Caco-2 (cell line): Measurements from ENCODE around the gene ZSWIM4. TPM values are rescaled to one million over a fixed set of nuclear protein-coding genes. Genes with fewer than 3 reads are reported as not detected.

Source experiments
- BruUV-seq: library from RNA; stranded (reverse); fragments of 400-500 nt; replicated peaks from 2 replicates; lab custom pipeline; 2021; lab: Mats Ljungman, UMichigan
- CTCF ChIA-PET: fragments of 300-600 bp; sonication (Branson Sonifier 250); formaldehyde crosslinking; loops from one replicate; lab custom pipeline; 2022; ENCODE audit warnings: antibody characterized with exemption; lab: Charles Lee
- POLR2A ChIA-PET: fragments of 300-600 bp; sonication (Branson Sonifier 250); formaldehyde crosslinking; loops from one replicate; lab custom pipeline; 2022; ENCODE audit warnings: antibody characterized with exemption; lab: Charles Lee
- DNase-seq, 2 experiments: peaks; one replicate each; pipeline versions ENCODE4 v3.0.0 to v3.0.0-alpha.2; 2020 to 2022
- H3K27me3 ChIP-seq: replicated peaks from 2 replicates; pipeline ENCODE4 v1.6.0; 2011; ENCODE audit warnings: low read length; ENCODE audit not compliant: control insufficient read depth, insufficient read depth
- H3K36me3 ChIP-seq: 2 replicates; pipeline ENCODE4 v1.5.1; 2011; ENCODE audit warnings: low read length; ENCODE audit not compliant: control insufficient read depth, insufficient read depth
- H3K4me1 ChIP-seq: fragments of 250-450 bp; sonication (Bioruptor Pico); 2 replicates; pipeline ENCODE4 v1.5.1; 2020; ENCODE audit warnings: mild to moderate bottlenecking
- H3K4me3 ChIP-seq: 2 replicates; pipeline ENCODE4 v1.5.1; 2011; ENCODE audit warnings: low read depth, mild to moderate bottlenecking, control low read depth, low read length
- H3K9me3 ChIP-seq: fragments of 250-450 bp; sonication (Bioruptor Pico); 2 replicates; pipeline ENCODE4 v1.5.1; 2020; ENCODE audit warnings: mild to moderate bottlenecking, moderate library complexity
- H3K27ac Mint-ChIP-seq: one replicate; pipeline ENCODE4 v1.8.0; 2022; ENCODE audit warnings: mixed read lengths; ENCODE audit not compliant: unreplicated experiment
- H3K27me3 Mint-ChIP-seq: one replicate; pipeline ENCODE4 v1.8.0; 2022; ENCODE audit warnings: mixed read lengths; ENCODE audit not compliant: insufficient read depth, unreplicated experiment
- H3K36me3 Mint-ChIP-seq: one replicate; pipeline ENCODE4 v1.8.0; 2022; ENCODE audit warnings: mild to moderate bottlenecking, mixed read lengths; ENCODE audit not compliant: insufficient read depth, unreplicated experiment
- H3K4me1 Mint-ChIP-seq: one replicate; pipeline ENCODE4 v1.8.0; 2022; ENCODE audit warnings: low read depth, mixed read lengths; ENCODE audit not compliant: unreplicated experiment
- H3K4me3 Mint-ChIP-seq: one replicate; pipeline ENCODE4 v1.8.0; 2022; ENCODE audit warnings: mild to moderate bottlenecking, moderate library complexity, mixed read lengths; ENCODE audit not compliant: unreplicated experiment
- H3K9me3 Mint-ChIP-seq: one replicate; pipeline ENCODE4 v1.8.0; 2022; ENCODE audit warnings: mixed read lengths; ENCODE audit not compliant: unreplicated experiment
- CTCF ChIP-seq, 2 experiments: fragments of 200-600 bp in 1 of 2; IDR thresholded peaks; 1 replicate in 1 of 2; 2 replicates in 1 of 2; pipeline versions ENCODE4 v1.5.1 to v1.8.0; 2011 to 2022; ENCODE audit warnings: antibody characterized with exemption in 1 of 2, control low read depth in 1 of 2, inconsistent platforms in 1 of 2, low read depth in 1 of 2, low read length in 1 of 2, mild to moderate bottlenecking in 1 of 2, moderate library complexity in 1 of 2; ENCODE audit not compliant: insufficient read depth in 1 of 2, severe bottlenecking in 1 of 2, unreplicated experiment in 1 of 2
- intact Hi-C: fragments of 100-400 bp; cut with micrococcal nuclease; formaldehyde crosslinking; loops from one replicate; pipeline ENCODE4 v1.10.0; 2022; ENCODE audit not compliant: unreplicated experiment
- total RNA-seq: library from RNA; stranded (reverse); gene quantifications from 2 replicates; pipeline ENCODE4 v1.2.3, GENCODE V29; 2022

Gene ZSWIM4
- total RNA-seq, 1 experiment from 2014 or later: 4.0 TPM

DNA sequence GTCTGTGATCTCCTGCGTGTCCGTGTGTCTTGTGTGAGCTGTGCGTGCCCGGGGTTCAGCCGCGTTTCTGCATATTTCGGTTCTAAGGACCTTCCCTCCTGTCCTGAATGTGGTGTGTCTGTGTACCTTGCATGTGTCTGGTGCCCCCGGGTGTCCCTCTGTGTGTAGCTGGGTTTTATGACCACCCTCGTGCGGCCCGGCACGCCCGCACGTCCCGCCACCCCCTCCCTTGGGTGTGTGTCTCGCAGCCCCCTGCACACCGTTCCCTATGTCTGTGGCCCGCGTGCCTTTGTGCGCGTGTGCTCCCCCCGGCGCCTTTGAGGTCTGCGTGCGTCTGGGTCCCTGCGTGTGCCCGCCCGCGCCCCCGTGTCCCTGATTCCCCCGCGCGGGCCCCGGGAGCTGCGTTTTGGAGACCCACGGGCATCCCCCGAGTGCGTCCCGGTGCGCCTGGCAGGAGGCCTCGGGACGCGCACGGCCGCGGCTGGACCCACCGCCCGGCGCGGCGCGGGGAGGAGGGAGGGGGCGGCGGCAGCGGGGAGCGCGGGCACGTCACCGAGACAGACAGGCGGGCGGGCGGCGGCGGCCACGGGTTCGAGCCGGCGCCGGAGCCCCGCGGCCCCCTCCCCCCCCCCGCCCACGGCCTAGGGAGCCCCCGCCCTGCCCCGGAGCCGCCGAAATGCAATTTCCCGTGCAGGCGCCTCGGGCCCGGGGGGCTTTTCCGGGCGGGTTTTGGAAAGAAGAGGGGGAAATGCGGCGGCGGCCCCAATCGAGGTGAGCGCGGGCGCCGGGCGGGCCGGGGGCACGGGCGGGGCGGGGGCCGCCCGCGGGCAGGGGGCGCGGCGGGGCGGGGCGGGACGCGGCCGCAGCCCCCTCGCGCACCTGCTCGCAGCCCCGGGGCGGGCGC is 69.7 kb downstream of the ZSWIM4 start:
- H3K4me1 ChIP-seq: peaks cover 13% of the 10 kb centered on the region
- CTCF ChIA-PET: interaction anchor here (0.6 to 0.7 kb wide), 2 partner anchors 14 to 608 kb away, joined by 3 to 4 read pairs; no protein-coding TSS in a partner anchor
- BruUV-seq: no TSS peak
- no peaks in the 10 kb centered on the region for H3K36me3 ChIP-seq
- peaks cover 17% of the 10 kb centered on the region for H3K4me1 Mint-ChIP-seq
- H3K9me3 Mint-ChIP-seq: no peaks in the 10 kb centered on the region
- no peaks in the 10 kb centered on the region for H3K9me3 ChIP-seq
- no peak for TF ChIP-seq CTCF (IDR thresholded peaks at IDR 0.05; ENCODE audit: insufficient read depth in 1 of 2, low read depth in 1 of 2, low read length in 1 of 2, severe bottlenecking in 1 of 2, unreplicated experiment in 1 of 2)
- peaks cover 8% of the 10 kb centered on the region for H3K36me3 Mint-ChIP-seq
- H3K27me3 ChIP-seq: no peaks in the 10 kb centered on the region
- no peak for DNase-seq
- peak overlapping the region; percentile 60 for H3K4me3 ChIP-seq
- intact Hi-C loops: no loop called here
- POLR2A ChIA-PET: interaction anchor here (0.6 kb wide), 1 partner anchor 155 kb away, joined by 3 read pairs; no protein-coding TSS in a partner anchor
- H3K27me3 Mint-ChIP-seq: peaks cover 6% of the 10 kb centered on the region
- peak overlapping the region; percentile 68 for H3K4me3 Mint-ChIP-seq
- H3K27ac Mint-ChIP-seq: no peak overlapping the region

DNA sequence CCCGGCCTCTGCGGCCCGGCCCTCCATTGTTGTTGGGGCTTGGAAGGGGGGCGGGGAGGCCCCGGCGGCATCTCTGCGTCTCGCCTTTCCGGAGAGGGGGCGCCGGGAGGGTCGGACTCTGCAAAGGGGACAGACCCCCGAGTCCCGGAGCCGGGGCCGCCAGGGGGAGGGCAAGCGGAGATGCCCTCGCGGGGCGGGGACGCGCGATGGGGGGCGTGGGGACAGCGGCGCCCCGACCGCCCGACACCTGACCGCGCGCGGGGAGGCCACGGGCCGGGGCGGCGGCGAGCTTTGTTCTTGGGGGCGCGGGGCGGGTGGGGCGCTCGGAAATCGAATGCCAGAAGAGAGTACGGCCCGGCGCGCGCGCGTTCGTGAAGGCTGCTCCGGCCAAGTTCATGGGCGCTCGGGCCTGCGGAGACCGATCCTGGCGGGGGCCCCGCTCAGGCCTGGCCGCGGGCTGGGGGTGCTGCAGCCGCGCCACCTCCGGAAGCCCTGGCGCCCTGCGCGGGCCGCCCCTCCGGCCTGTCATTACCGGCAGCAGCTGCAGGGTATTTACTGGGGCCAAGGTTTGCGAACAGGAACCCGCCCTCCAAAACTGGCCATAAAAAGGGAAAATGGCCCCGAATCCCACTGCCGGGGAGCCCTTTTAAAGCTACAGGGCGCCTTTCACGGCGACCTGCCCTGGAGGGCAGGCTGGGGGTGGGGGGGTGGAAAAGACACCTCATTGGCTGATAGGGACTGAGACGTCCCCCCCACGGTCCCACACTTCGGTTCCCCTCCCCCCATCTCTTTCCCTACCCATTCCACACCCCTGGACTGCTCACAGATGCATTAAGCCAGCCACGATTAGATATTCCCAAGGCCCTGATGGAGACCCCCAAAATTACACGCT is 70.6 kb downstream of the ZSWIM4 start:
- H3K36me3 Mint-ChIP-seq: peaks cover 8% of the 10 kb centered on the region
- ChIA-PET CTCF (interaction anchor here (0.6 to 0.7 kb wide), 3 partner anchors 13 to 607 kb away, joined by 3 to 4 read pairs (median 3); no protein-coding TSS in a partner anchor), POLR2A (interaction anchor here (0.6 to 0.7 kb wide), 3 partner anchors 53 to 159 kb away, joined by 3 to 8 read pairs (median 3); no protein-coding TSS in a partner anchor)
- no peaks in the 10 kb centered on the region for H3K27me3 ChIP-seq
- BruUV-seq: no TSS peak
- peak overlapping the region; percentile 60 for H3K4me3 ChIP-seq
- peaks cover 6% of the 10 kb centered on the region for H3K27me3 Mint-ChIP-seq
- no peaks in the 10 kb centered on the region for H3K9me3 Mint-ChIP-seq
- no peak for DNase-seq
- peaks cover 15% of the 10 kb centered on the region for H3K4me1 Mint-ChIP-seq
- peaks cover 13% of the 10 kb centered on the region for H3K4me1 ChIP-seq
- intact Hi-C loops: no loop called here
- H3K36me3 ChIP-seq: no peaks in the 10 kb centered on the region
- no peak overlapping the region for H3K27ac Mint-ChIP-seq
- no peak for TF ChIP-seq CTCF (IDR thresholded peaks at IDR 0.05; ENCODE audit: insufficient read depth in 1 of 2, low read depth in 1 of 2, low read length in 1 of 2, severe bottlenecking in 1 of 2, unreplicated experiment in 1 of 2)
- H3K4me3 Mint-ChIP-seq: peak overlapping the region; percentile 78
- H3K9me3 ChIP-seq: no peaks in the 10 kb centered on the region
